Neural cell (in vitro differentiated cells): ENCODE results near the gene CCDC88C. TPM values are rescaled to one million over a fixed set of nuclear protein-coding genes. Genes with fewer than 3 reads are reported as not detected.

ENCODE experiments used
- H2AFZ ChIP-seq: fragments of 200-600, 300-800 bp; sonication (generic), shearing (Covaris generic); 2 replicates; pipeline ENCODE4 v1.6.0; 2014; ENCODE audit warnings: low read depth, mild to moderate bottlenecking, antibody characterized with exemption, low read length, moderate library complexity
- H3F3A ChIP-seq: fragments of 200-600 bp; shearing (Covaris generic); 2 replicates; pipeline ENCODE4 v1.6.1; 2016; ENCODE audit warnings: mild to moderate bottlenecking, moderate library complexity, mixed read lengths, antibody characterized with exemption, low read length; ENCODE audit not compliant: insufficient read depth, poor library complexity, severe bottlenecking
- H3K27ac ChIP-seq: fragments of 200-600, 300-800 bp; sonication (generic), shearing (Covaris generic); 2 replicates; pipeline ENCODE4 v1.5.1; 2014; ENCODE audit warnings: mild to moderate bottlenecking, low read length, moderate library complexity
- H3K27me3 ChIP-seq: fragments of 300-800, 200-600 bp; sonication (generic), shearing (Covaris generic); 2 replicates; pipeline ENCODE4 v1.6.0; 2014; ENCODE audit warnings: mild to moderate bottlenecking, low read depth, low read length, moderate library complexity; ENCODE audit not compliant: insufficient read depth
- H3K36me3 ChIP-seq: fragments of 300-800, 200-600 bp; sonication (generic), shearing (Covaris generic); 2 replicates; pipeline ENCODE4 v1.5.1; 2014; ENCODE audit warnings: mild to moderate bottlenecking, antibody characterized with exemption, low read length, moderate library complexity; ENCODE audit not compliant: insufficient read depth
- H3K4me2 ChIP-seq: fragments of 300-800, 200-600 bp; sonication (generic), shearing (Covaris generic); 2 replicates; pipeline ENCODE4 v1.6.0; 2014; ENCODE audit warnings: mild to moderate bottlenecking, low read length
- H3K4me3 ChIP-seq: fragments of 300-800, 200-600 bp; sonication (generic), shearing (Covaris generic); 2 replicates; pipeline ENCODE4 v1.5.1; 2014; ENCODE audit warnings: mild to moderate bottlenecking, low read length, moderate library complexity
- H3K79me2 ChIP-seq: fragments of 200-600 bp; shearing (Covaris generic); replicated peaks from 2 replicates; pipeline ENCODE4 v1.6.0; 2014; ENCODE audit warnings: mild to moderate bottlenecking, low read length, moderate library complexity; ENCODE audit not compliant: insufficient read depth
- H3K9ac ChIP-seq: fragments of 300-800, 200-600 bp; sonication (generic), shearing (Covaris generic); 2 replicates; pipeline ENCODE4 v1.6.1; 2016; ENCODE audit warnings: mild to moderate bottlenecking, low read length, mixed read lengths
- H3K9me2 ChIP-seq: fragments of 200-600 bp; shearing (Covaris generic); 2 replicates; pipeline ENCODE4 v1.6.1; 2016; ENCODE audit warnings: mild to moderate bottlenecking, low read length, mixed read lengths; ENCODE audit not compliant: insufficient read depth
- H3K9me3 ChIP-seq: fragments of 200-600, 300-800 bp; sonication (generic), shearing (Covaris generic); 2 replicates; pipeline ENCODE4 v1.6.1; 2016; ENCODE audit warnings: mild to moderate bottlenecking, mixed run types, low read length, moderate library complexity, mixed read lengths
- H4K20me1 ChIP-seq: fragments of 200-600 bp; shearing (Covaris generic); 2 replicates; pipeline ENCODE4 v1.6.1; 2016; ENCODE audit warnings: mild to moderate bottlenecking, mixed run types; ENCODE audit not compliant: insufficient read depth
- EP300 ChIP-seq: fragments of 450-650 bp; conservative IDR thresholded peaks from 2 replicates; pipeline ENCODE4 v1.6.1; 2014; ENCODE audit warnings: antibody characterized with exemption, mild to moderate bottlenecking, moderate library complexity; ENCODE audit not compliant: poor library complexity, severe bottlenecking
- EZH2 ChIP-seq: fragments of 200-600, 300-800 bp; shearing (Covaris generic), sonication (generic); IDR thresholded peaks from 2 replicates; pipeline ENCODE4 v1.6.1; 2014; ENCODE audit warnings: antibody characterized with exemption, low read length, borderline replicate concordance, mild to moderate bottlenecking; ENCODE audit not compliant: insufficient read depth, poor library complexity, severe bottlenecking
- MXI1 ChIP-seq: fragments of 450-650 bp; conservative IDR thresholded peaks from 2 replicates; pipeline ENCODE4 v1.6.1; 2014; ENCODE audit warnings: antibody characterized with exemption, mild to moderate bottlenecking; ENCODE audit not compliant: poor library complexity, severe bottlenecking
- POLR2AphosphoS5 ChIP-seq: IDR thresholded peaks from 2 replicates; pipeline ENCODE4 v1.6.1; 2012
- RAD21 ChIP-seq: fragments of 450-650 bp; conservative IDR thresholded peaks from 2 replicates; pipeline ENCODE4 v1.6.1; 2014; ENCODE audit warnings: antibody characterized with exemption, mild to moderate bottlenecking, moderate library complexity
- SMC3 ChIP-seq: fragments of 450-650 bp; conservative IDR thresholded peaks from 2 replicates; pipeline ENCODE4 v1.6.1; 2014; ENCODE audit warnings: antibody characterized with exemption, mild to moderate bottlenecking, moderate library complexity; ENCODE audit not compliant: poor library complexity
- TAF1 ChIP-seq: IDR thresholded peaks from 2 replicates; pipeline ENCODE4 v1.6.1; 2012; ENCODE audit warnings: low read depth
- polyA plus RNA-seq: library from polyadenylated mRNA; depleted of rRNA; stranded (reverse); fragments of >200 nt; gene quantifications from 2 replicates; pipeline ENCODE4 v1.2.3, GENCODE V29; 2014
- TF ChIP-seq, protein P1 (sequence below): IDR thresholded peaks from 2 replicates; pipeline ENCODE4 v1.6.1; 2012; ENCODE audit warnings: borderline replicate concordance
- TF ChIP-seq, protein P2 (sequence below): fragments of 450-650 bp; IDR thresholded peaks from 2 replicates; pipeline ENCODE4 v1.5.1; 2014; ENCODE audit warnings: antibody characterized with exemption, mild to moderate bottlenecking, moderate library complexity; ENCODE audit not compliant: poor library complexity, severe bottlenecking

CCDC88C gene
- polyA plus RNA-seq, 1 donor from 2014 or later: 20.1 TPM

DNA sequence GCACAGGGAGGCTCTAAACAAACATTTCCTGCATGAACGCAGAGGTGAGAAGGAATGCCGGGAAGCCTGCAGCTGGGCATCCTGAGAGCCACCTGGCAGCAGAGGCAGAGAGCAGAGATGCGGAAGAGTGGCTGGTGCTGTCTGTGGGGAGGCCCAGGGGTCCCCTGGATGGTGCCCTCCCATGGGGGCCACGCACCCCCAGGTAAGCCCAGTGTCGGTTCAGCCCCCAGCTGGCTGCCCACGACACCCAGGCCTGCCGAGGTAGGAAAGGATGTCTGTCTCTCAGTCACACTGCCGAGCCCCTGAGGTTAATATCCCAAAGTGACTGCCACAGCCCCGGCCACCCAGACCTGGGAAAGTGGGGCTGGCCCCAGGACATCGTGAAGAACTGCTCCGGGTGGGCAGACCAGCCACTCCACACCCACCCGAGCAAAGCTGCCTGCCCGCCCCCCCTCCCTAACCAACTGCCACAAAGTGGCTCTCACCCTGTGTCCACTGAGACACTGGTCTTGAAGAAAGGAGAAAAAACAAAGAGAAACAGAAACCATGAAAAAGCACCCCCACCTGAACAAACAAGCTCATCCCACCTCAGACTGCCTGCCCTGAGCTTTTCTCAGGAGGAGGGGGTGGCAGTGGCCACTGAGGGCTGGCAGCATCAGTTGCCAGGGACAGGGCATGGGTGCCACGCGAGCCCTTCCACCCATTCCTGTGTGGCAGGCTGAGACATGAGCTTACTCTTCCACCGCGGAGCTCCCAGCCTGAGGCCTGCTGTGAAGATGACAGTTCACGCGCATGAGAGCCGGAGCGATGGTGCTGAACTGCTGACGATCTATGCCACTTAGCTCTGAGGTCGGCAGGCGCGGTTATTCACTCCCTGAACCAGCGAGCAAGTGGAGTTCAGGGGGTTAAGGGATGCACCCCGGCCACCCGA, 40.8 kb downstream of the CCDC88C start:
- H2AFZ ChIP-seq: no peak overlapping the region
- no peaks in the 10 kb centered on the region for H4K20me1 ChIP-seq
- H3K9me3 ChIP-seq: no peaks in the 10 kb centered on the region
- H3K27me3 ChIP-seq: no peaks in the 10 kb centered on the region
- H3K27ac ChIP-seq: peak overlapping the region; percentile 74
- TF ChIP-seq TAF1 (peak; percentile 6), MXI1 (peak; percentile 48), POLR2AphosphoS5 (peak; percentile 92), RAD21 (no peak), SMC3 (peak; percentile 35), EZH2 (no peak), EP300 (peak; percentile 72)
- TF ChIP-seq, protein P1, sequence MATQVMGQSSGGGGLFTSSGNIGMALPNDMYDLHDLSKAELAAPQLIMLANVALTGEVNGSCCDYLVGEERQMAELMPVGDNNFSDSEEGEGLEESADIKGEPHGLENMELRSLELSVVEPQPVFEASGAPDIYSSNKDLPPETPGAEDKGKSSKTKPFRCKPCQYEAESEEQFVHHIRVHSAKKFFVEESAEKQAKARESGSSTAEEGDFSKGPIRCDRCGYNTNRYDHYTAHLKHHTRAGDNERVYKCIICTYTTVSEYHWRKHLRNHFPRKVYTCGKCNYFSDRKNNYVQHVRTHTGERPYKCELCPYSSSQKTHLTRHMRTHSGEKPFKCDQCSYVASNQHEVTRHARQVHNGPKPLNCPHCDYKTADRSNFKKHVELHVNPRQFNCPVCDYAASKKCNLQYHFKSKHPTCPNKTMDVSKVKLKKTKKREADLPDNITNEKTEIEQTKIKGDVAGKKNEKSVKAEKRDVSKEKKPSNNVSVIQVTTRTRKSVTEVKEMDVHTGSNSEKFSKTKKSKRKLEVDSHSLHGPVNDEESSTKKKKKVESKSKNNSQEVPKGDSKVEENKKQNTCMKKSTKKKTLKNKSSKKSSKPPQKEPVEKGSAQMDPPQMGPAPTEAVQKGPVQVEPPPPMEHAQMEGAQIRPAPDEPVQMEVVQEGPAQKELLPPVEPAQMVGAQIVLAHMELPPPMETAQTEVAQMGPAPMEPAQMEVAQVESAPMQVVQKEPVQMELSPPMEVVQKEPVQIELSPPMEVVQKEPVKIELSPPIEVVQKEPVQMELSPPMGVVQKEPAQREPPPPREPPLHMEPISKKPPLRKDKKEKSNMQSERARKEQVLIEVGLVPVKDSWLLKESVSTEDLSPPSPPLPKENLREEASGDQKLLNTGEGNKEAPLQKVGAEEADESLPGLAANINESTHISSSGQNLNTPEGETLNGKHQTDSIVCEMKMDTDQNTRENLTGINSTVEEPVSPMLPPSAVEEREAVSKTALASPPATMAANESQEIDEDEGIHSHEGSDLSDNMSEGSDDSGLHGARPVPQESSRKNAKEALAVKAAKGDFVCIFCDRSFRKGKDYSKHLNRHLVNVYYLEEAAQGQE: peak; percentile 50
- TF ChIP-seq, protein P2, sequence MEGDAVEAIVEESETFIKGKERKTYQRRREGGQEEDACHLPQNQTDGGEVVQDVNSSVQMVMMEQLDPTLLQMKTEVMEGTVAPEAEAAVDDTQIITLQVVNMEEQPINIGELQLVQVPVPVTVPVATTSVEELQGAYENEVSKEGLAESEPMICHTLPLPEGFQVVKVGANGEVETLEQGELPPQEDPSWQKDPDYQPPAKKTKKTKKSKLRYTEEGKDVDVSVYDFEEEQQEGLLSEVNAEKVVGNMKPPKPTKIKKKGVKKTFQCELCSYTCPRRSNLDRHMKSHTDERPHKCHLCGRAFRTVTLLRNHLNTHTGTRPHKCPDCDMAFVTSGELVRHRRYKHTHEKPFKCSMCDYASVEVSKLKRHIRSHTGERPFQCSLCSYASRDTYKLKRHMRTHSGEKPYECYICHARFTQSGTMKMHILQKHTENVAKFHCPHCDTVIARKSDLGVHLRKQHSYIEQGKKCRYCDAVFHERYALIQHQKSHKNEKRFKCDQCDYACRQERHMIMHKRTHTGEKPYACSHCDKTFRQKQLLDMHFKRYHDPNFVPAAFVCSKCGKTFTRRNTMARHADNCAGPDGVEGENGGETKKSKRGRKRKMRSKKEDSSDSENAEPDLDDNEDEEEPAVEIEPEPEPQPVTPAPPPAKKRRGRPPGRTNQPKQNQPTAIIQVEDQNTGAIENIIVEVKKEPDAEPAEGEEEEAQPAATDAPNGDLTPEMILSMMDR: no peak
- H3K79me2 ChIP-seq: peaks cover 35% of the 10 kb centered on the region
- peak overlapping the region; percentile 47 for H3K9ac ChIP-seq
- H3F3A ChIP-seq: no peaks in the 10 kb centered on the region
- H3K4me3 ChIP-seq: peak overlapping the region; percentile 2
- H3K36me3 ChIP-seq: no peaks in the 10 kb centered on the region
- H3K4me2 ChIP-seq: no peak overlapping the region
- no peaks in the 10 kb centered on the region for H3K9me2 ChIP-seq

DNA sequence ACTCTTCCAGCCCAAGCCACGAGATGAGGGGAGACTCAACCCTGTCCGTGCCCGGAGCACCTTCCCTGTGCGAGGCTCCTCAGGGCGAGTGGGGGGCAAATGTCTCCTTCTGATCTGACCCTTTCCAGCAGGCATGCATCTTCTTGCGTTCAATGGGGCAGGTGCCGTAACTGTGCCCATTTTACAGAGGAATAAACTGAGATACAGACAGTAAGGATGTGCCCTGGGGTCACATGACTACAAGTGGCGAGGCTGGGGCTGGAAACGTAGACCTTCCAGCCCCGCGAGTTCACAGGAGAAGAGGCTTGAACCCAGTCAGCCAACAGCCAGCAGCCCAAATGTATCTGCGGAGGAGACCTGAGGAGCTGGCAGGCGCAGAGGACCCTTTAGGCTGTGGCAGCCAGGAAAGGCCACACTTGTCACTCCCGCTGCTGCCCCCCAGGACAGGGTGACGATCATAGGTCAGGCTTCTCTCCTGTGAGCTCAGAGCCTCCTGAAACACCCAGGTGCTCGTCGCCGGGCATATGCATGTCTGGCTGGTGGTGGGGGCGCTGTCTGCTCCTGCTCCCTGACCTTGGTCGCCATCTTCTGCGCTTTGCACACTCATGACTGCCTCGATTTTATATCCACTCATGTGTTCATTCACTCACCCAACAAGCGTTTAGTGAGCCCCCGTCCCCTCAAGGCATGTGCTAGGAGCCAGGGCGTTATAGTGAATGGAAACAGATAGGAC, 41.7 kb downstream of the CCDC88C start:
- no peak overlapping the region for H3K4me2 ChIP-seq
- no peaks in the 10 kb centered on the region for H3K9me3 ChIP-seq
- no peaks in the 10 kb centered on the region for H3K36me3 ChIP-seq
- no peaks in the 10 kb centered on the region for H3K9me2 ChIP-seq
- H3K27me3 ChIP-seq: no peaks in the 10 kb centered on the region
- no peak overlapping the region for H3K4me3 ChIP-seq
- TF ChIP-seq MXI1 (no peak), SMC3 (no peak), POLR2AphosphoS5 (no peak), RAD21 (no peak), EP300 (no peak), EZH2 (no peak), TAF1 (no peak)
- TF ChIP-seq, protein P2: no peak
- TF ChIP-seq, protein P1: no peak
- H3F3A ChIP-seq: no peaks in the 10 kb centered on the region
- peak overlapping the region; percentile 74 for H3K27ac ChIP-seq
- no peak overlapping the region for H2AFZ ChIP-seq
- peaks cover 35% of the 10 kb centered on the region for H3K79me2 ChIP-seq
- H4K20me1 ChIP-seq: no peaks in the 10 kb centered on the region
- H3K9ac ChIP-seq: peak overlapping the region; percentile 47
